Measurements from ENCODE around the gene ZBED2. TPM values are rescaled to one million over a fixed set of nuclear protein-coding genes. Genes with fewer than 3 reads are reported as not detected.
A peak's percentile ranks its signal among the peaks of the same experiment; 100 is the strongest.
"Not testable (repeated sequence)": the region's sequence is repeated elsewhere in the genome, so short reads cannot be mapped to it uniquely, and the experiment has no call there.

Gene ZBED2
- total RNA-seq, 2 experiments from 2014 or later = 122 to 123 TPM

- Mint-ChIP-seq H3K9me3 (peaks cover 4% of the 10 kb centered on the region), H3K36me3 (peaks cover 60% of the 10 kb centered on the region), H3K27ac (peak overlapping the region; percentile 45), H3K4me3 (no peak overlapping the region), H3K4me1 (peaks cover 66% of the 10 kb centered on the region), H3K27me3 (no peaks in the 10 kb centered on the region)
- no peak for DNase-seq
Measured at GRCh38 chr3:111571282-111571681, 23.9 kb downstream of the ZBED2 start.

- Mint-ChIP-seq H3K36me3 (peaks cover 58% of the 10 kb centered on the region), H3K27me3 (no peaks in the 10 kb centered on the region), H3K9me3 (peaks cover 4% of the 10 kb centered on the region), H3K27ac (peak overlapping the region; percentile 29), H3K4me3 (no peak overlapping the region), H3K4me1 (peaks cover 66% of the 10 kb centered on the region)
- no peak for DNase-seq
Measured at GRCh38 chr3:111570404-111571030, 24.6 kb downstream of the ZBED2 start.

- no peak overlapping the region for H3K4me3 Mint-ChIP-seq
- no peak overlapping the region for H3K27ac Mint-ChIP-seq
- no peak for DNase-seq
- H3K9me3 Mint-ChIP-seq = peaks cover 2% of the 10 kb centered on the region
- peaks cover 73% of the 10 kb centered on the region for H3K4me1 Mint-ChIP-seq
- peaks cover 56% of the 10 kb centered on the region for H3K36me3 Mint-ChIP-seq
- no peaks in the 10 kb centered on the region for H3K27me3 Mint-ChIP-seq
Measured at GRCh38 chr3:111568911-111569310, 26.2 kb downstream of the ZBED2 start.

GRCh38 chr3:111568355-111568754 lies 26.8 kb downstream of the ZBED2 start:
- Mint-ChIP-seq H3K27ac (no peak overlapping the region), H3K4me3 (no peak overlapping the region), H3K9me3 (peaks cover 2% of the 10 kb centered on the region), H3K4me1 (peaks cover 72% of the 10 kb centered on the region), H3K27me3 (no peaks in the 10 kb centered on the region), H3K36me3 (peaks cover 53% of the 10 kb centered on the region)
- no peak for DNase-seq

GRCh38 chr3:111566844-111567243 lies 28.3 kb downstream of the ZBED2 start:
- H3K36me3 Mint-ChIP-seq = peaks cover 54% of the 10 kb centered on the region
- H3K4me1 Mint-ChIP-seq = peaks cover 68% of the 10 kb centered on the region
- peak overlapping the region; percentile 46 for H3K27ac Mint-ChIP-seq
- no peaks in the 10 kb centered on the region for H3K27me3 Mint-ChIP-seq
- DNase-seq = no peak
- peak overlapping the region; percentile 8 for H3K4me3 Mint-ChIP-seq
- H3K9me3 Mint-ChIP-seq = peaks cover 2% of the 10 kb centered on the region

- not testable (repeated sequence) for H3K27me3 Mint-ChIP-seq, H3K27ac Mint-ChIP-seq, DNase-seq, H3K9me3 Mint-ChIP-seq, H3K4me3 Mint-ChIP-seq
- peaks cover 17% of the 10 kb centered on the region for H3K36me3 Mint-ChIP-seq
- H3K4me1 Mint-ChIP-seq = peaks cover 32% of the 10 kb centered on the region
Measured at GRCh38 chr3:111561902-111562301, 33.2 kb downstream of the ZBED2 start.

- Mint-ChIP-seq H3K27ac (no peak overlapping the region), H3K9me3 (peaks cover 3% of the 10 kb centered on the region), H3K4me1 (peaks cover 37% of the 10 kb centered on the region), H3K36me3 (peaks cover 42% of the 10 kb centered on the region), H3K4me3 (no peak overlapping the region), H3K27me3 (no peaks in the 10 kb centered on the region)
- no peak for DNase-seq
Measured at GRCh38 chr3:111548756-111549155, 46.4 kb downstream of the ZBED2 start.

GRCh38 chr3:111548092-111548491 lies 47.1 kb downstream of the ZBED2 start:
- peaks cover 43% of the 10 kb centered on the region for H3K36me3 Mint-ChIP-seq
- no peak overlapping the region for H3K27ac Mint-ChIP-seq
- no peak for DNase-seq
- H3K9me3 Mint-ChIP-seq = peaks cover 3% of the 10 kb centered on the region
- no peak overlapping the region for H3K4me3 Mint-ChIP-seq
- no peaks in the 10 kb centered on the region for H3K27me3 Mint-ChIP-seq
- H3K4me1 Mint-ChIP-seq = peaks cover 37% of the 10 kb centered on the region

- H3K27me3 Mint-ChIP-seq = no peaks in the 10 kb centered on the region
- peak; percentile 57 for DNase-seq
- H3K27ac Mint-ChIP-seq = no peak overlapping the region
- H3K4me1 Mint-ChIP-seq = peaks cover 37% of the 10 kb centered on the region
- no peak overlapping the region for H3K4me3 Mint-ChIP-seq
- H3K36me3 Mint-ChIP-seq = peaks cover 43% of the 10 kb centered on the region
- H3K9me3 Mint-ChIP-seq = peaks cover 3% of the 10 kb centered on the region
Measured at GRCh38 chr3:111547631-111548030, 47.5 kb downstream of the ZBED2 start.

- Mint-ChIP-seq H3K36me3 (peaks cover 45% of the 10 kb centered on the region), H3K4me1 (peaks cover 55% of the 10 kb centered on the region), H3K4me3 (peak overlapping the region; percentile 86), H3K9me3 (peaks cover 3% of the 10 kb centered on the region), H3K27me3 (no peaks in the 10 kb centered on the region), H3K27ac (no peak overlapping the region)
- DNase-seq = no peak
Measured at GRCh38 chr3:111545349-111545748, 49.8 kb downstream of the ZBED2 start.

Other genes with a start within 250 kb of the ZBED2 start
- 10 to 100 TPM; 70.3 to 74.8 TPM for gene CD96, start 53.1 kb downstream of the ZBED2 start, total RNA-seq
- gene PLCXD2, start 79.3 kb upstream of the ZBED2 start, total RNA-seq = 1 to 10 TPM; 8.1 to 8.5 TPM

Measured in activated naive CD8-positive, alpha-beta T cell treated with anti-CD3 and anti-CD28 coated beads for 36 hours (primary cell).